GM21447 (cell line): ENCODE measurements around the gene NLGN2.

Experiments
- ATAC-seq: cut with Tn5 transposase; IDR thresholded peaks from one replicate; pipeline ENCODE4 v1.9.1; 2021; ENCODE audit not compliant: unreplicated experiment

The NLGN2 gene

GRCh38 chr17:7411427-7411750 is 3.7 kb downstream of the NLGN2 start:
- no peak for ATAC-seq

- ATAC-seq: no peak
These were observed 5.8 kb downstream of the NLGN2 start for GRCh38 chr17:7413346-7413985.

GRCh38 chr17:7414837-7415236 is 7.2 kb downstream of the NLGN2 start:
- no peak for ATAC-seq

GRCh38 chr17:7415784-7416183 is 8.1 kb downstream of the NLGN2 start:
- no peak for ATAC-seq

- ATAC-seq: no peak
These were observed 8.7 kb downstream of the NLGN2 start for GRCh38 chr17:7416323-7416722.

- ATAC-seq: no peak
These were observed 9.5 kb downstream of the NLGN2 start for GRCh38 chr17:7417056-7417655.

- ATAC-seq: no peak
These were observed 11.0 kb downstream of the NLGN2 start for GRCh38 chr17:7418472-7419152.

- ATAC-seq: no peak
These were observed 12.4 kb downstream of the NLGN2 start, which contains the start of gene SPEM1 for GRCh38 chr17:7419819-7420610. Gene SPEM1 (plus strand): TSS chr17:7420324. CDS start chr17:7420385, 61 bp downstream.

- ATAC-seq: no peak
These were observed 13.5 kb downstream of the NLGN2 start for GRCh38 chr17:7421186-7421585.

GRCh38 chr17:7423679-7424078 is 16.0 kb downstream of the NLGN2 start:
- ATAC-seq: no peak

GRCh38 chr17:7425316-7425715 is 17.7 kb downstream of the NLGN2 start, which contains the start of gene SPEM2:
Gene SPEM2 (plus strand): TSS chr17:7425616. CDS start chr17:7425689, 73 bp downstream.
- ATAC-seq: no peak

GRCh38 chr17:7425756-7426155 is 18.1 kb downstream of the NLGN2 start:
- no peak for ATAC-seq

GRCh38 chr17:7426203-7426863 is 18.7 kb downstream of the NLGN2 start:
- ATAC-seq: no peak

- no peak for ATAC-seq
These were observed 19.3 kb downstream of the NLGN2 start for GRCh38 chr17:7426896-7427489.

- no peak for ATAC-seq
These were observed 19.9 kb downstream of the NLGN2 start for GRCh38 chr17:7427549-7427948.

GRCh38 chr17:7428557-7428956 is 20.9 kb downstream of the NLGN2 start, which contains the start of gene SPEM3:
Gene SPEM3 (plus strand): TSS chr17:7428857. CDS start chr17:7428903, 46 bp downstream.
- no peak for ATAC-seq

GRCh38 chr17:7429722-7430121 is 22.1 kb downstream of the NLGN2 start:
- ATAC-seq: no peak

GRCh38 chr17:7431231-7431630 is 23.6 kb downstream of the NLGN2 start:
- no peak for ATAC-seq

GRCh38 chr17:7432296-7432695 is 24.7 kb downstream of the NLGN2 start:
- ATAC-seq: no peak
